GM12801 (cell line): ENCODE measurements around the gene LUM.

Experiments
- TF ChIP-seq, protein P1 (sequence below): IDR thresholded peaks from one replicate; pipeline ENCODE4 v1.5.1; 2011; ENCODE audit warnings: control low read depth; ENCODE audit not compliant: insufficient read length; ENCODE audit errors: extremely low read depth

Gene LUM

DNA sequence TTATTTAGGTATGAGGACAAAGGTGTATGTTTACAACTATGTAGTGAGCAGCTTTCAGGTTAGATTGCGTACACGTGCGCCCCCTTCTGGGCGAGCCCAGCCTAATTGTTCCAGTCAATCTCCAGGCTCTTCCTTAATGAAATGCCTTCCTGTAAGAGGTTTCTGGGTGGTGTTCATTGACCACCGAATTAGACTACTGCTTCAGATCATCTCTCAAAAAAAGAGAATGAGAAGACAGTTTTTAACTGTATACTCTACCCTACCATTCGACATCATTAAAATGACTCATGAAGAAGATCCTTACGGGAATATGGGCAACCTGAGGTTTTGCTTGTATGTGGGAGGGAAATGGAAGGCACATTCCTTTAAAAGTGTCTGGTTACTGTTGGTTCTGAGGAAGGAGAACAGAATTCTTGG is 2.1 kb downstream of the LUM start:
- TF ChIP-seq, protein P1, sequence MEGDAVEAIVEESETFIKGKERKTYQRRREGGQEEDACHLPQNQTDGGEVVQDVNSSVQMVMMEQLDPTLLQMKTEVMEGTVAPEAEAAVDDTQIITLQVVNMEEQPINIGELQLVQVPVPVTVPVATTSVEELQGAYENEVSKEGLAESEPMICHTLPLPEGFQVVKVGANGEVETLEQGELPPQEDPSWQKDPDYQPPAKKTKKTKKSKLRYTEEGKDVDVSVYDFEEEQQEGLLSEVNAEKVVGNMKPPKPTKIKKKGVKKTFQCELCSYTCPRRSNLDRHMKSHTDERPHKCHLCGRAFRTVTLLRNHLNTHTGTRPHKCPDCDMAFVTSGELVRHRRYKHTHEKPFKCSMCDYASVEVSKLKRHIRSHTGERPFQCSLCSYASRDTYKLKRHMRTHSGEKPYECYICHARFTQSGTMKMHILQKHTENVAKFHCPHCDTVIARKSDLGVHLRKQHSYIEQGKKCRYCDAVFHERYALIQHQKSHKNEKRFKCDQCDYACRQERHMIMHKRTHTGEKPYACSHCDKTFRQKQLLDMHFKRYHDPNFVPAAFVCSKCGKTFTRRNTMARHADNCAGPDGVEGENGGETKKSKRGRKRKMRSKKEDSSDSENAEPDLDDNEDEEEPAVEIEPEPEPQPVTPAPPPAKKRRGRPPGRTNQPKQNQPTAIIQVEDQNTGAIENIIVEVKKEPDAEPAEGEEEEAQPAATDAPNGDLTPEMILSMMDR = no peak

DNA sequence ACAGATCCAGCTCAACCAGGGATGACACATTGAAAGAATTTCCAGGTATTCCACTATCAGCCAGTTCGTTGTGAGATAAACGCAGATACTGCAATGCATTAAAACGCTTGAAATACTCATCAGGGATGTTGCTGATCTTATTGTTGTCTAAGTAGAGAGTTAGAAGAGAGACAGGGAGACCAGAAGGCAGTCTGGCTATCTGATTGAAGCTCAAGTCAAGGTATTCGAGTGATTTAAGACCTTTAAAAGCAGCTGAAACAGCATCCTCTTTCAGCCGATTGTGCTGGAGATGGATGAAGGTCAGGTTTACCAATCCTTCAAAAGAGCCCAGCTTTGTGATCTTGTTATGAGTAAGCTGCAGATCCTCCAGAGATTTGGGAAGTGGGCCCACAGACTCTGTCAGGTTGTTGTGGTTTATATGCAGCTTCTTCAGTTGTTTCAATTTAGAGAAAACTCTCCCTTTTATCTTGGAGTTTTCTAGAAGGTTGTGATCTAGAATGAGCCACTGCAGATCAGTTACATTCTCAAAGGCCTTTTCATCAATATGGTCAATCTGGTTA is 3.0 kb downstream of the LUM start:
- TF ChIP-seq, protein P1 = no peak

DNA sequence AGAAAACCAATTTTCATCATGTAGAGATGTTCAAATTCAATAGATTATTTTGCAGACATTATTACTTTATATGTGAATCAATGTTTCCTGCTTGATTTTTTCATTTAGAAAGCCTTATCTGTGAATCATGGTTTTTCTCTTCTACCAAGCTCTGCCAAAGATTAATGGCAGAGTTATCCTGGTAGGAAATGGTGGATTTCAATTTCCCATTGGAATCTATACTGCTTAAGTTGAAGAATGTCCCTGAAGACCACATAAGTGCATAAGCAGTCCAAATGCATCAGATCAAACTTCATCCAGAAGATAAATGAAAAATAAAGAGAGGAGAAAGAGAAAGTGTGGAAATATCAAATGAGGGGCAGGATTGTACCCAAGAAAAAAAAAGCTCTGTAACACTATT is 5.0 kb downstream of the LUM start:
- TF ChIP-seq, protein P1 = no peak

DNA sequence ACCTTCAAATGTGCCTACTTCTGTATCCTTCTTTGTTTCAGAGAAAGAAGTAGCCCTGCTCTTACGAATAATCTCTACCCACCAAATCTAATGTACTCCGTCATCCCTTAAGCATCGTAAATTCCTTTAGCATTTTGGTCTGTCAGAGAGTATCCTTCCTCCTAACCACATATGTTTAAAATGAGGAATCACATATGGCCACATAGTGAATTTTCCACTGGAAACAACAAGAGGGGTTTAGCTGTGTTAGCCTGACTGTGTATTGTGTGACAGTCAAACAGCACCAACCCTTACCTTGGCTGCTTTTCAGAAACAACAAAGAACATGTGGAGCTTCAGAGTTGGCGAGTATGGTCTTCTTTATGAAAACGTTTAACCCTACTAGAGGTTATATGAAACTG is 5.5 kb downstream of the LUM start:
- TF ChIP-seq, protein P1 = no peak

DNA sequence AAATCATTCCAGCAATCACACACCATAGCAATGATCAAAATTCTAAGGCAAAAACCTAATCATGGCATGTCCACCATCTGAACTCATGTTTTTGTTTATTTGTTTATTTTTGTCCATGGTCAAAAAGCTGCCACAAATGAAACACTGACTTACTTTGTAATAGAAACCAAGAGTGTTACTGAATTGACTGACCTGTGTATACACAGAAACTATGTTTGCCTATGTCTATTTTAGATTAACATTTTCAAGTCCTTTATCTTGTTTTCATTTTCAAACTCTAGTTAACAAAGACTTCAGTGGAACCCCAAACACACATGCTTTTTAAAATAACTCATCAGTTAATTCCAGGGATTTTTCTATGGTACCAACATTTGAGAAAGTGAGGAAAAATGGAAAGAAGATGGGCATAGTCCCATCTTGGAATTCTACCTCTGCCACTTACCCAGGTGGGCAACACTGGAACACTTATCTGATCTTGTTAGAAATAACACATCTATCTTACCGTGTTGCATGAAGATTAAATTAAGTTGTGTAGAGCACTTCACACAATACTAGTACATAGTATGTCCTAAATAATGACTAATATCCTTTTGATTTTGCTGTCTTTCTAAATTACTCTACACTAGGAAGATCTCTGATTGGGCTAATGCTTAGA is 6.4 kb downstream of the LUM start:
- TF ChIP-seq, protein P1 = no peak

DNA sequence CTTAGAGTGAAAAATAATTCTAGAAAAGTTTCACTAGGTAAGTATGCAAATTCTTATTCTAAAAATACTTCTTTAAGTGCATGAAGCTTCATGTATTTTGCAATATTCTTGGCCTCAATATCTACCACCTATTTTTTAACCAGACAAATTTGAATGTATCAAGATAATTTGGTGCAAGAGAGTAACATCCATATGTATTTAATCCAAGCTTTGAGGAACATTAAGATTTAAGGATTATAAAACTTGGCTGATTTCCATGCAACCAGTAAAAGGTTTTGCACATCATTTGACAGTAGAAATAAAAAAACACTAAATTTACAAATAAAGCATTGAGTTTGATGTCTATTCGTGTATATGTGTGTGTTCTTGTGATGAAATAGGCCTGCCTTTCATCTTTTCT is 7.7 kb downstream of the LUM start:
- TF ChIP-seq, protein P1 = no peak

DNA sequence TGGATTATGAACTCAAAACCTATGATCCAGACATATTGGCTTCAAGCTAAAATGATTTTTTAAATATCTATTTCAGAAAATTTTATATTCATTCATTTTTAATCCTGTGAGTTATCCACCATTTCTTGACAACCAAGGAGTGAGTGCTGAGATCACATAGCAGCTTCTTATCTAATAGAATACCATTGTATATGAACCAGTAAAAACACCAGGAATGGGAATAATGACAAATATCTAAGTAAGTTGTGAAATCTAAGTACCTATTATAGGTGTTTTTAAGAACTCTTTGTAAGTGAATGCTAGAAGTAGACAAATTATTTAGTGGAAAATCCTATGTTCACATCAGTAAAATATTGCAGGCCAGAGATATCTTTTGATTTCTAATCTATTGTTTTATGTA is 8.2 kb downstream of the LUM start:
- TF ChIP-seq, protein P1 = no peak
